COLO829 (cell line): ENCODE measurements around the gene PLEKHG2.

Experiments
- DNase-seq: peaks from one replicate; pipeline ENCODE4 v3.0.0; 2012; ENCODE audit warnings: low spot score

The PLEKHG2 gene

GRCh38 chr19:39422020-39422419, 9.6 kb downstream of the PLEKHG2 start:
- no peak for DNase-seq

- DNase-seq: no peak
These were observed 11.0 kb downstream of the PLEKHG2 start for GRCh38 chr19:39423258-39424086.

DNA sequence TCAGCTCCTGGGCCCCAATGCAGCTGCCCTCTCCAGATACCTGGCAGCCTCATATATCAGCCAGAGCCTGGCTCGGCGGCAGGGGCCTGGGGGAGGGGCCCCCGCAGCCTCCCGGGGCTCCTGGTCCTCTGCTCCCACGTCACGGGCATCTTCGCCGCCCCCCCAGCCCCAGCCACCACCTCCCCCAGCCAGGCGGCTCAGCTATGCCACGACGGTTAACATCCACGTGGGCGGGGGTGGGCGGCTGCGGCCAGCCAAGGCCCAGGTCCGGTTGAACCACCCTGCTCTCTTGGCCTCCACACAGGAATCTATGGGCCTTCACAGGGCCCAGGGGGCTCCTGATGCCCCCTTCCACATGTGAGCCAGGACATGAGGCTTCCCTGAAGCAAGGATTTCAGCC, 12.5 kb downstream of the PLEKHG2 start:
- no peak for DNase-seq

DNA sequence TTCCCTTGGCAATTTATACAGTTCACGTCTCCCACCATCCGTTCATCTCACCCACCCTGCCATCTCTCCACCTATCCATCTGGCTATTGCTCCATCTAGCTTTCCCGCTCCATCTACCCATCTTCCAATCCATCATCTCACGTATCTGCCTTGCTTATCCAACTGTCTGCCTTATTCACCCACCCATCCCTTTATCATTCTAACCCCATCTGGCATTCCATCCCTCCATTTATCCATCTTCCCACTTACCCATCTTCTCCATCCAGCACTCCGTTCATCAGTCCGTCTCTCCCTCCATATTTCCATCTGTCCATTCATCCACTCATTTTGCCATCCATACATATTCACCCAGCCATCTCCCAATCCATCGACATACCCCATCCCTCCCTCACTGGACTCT, 13.3 kb downstream of the PLEKHG2 start:
- DNase-seq: no peak

DNA sequence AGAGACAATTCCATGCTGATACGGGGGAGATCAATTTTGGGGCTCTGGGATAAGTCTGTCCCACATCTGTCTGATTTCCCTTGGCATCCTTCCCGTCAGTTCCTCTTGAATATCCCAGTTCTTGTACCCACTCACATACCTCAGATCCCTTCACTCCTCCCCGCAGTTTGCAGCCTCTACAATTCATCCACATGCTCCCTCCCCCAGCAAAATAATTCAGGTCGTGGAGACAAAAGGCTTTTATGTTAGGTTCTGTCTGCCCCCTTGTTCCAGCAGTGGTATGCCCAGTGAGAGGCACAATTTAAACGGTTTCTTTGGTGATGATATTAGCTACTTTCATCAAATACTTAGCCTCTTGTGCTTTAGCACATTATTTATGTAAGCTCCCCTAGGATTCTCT, 13.7 kb downstream of the PLEKHG2 start:
- DNase-seq: peak; percentile 84

- no peak for DNase-seq
These were observed 15.2 kb downstream of the PLEKHG2 start for GRCh38 chr19:39427707-39428106.

DNA sequence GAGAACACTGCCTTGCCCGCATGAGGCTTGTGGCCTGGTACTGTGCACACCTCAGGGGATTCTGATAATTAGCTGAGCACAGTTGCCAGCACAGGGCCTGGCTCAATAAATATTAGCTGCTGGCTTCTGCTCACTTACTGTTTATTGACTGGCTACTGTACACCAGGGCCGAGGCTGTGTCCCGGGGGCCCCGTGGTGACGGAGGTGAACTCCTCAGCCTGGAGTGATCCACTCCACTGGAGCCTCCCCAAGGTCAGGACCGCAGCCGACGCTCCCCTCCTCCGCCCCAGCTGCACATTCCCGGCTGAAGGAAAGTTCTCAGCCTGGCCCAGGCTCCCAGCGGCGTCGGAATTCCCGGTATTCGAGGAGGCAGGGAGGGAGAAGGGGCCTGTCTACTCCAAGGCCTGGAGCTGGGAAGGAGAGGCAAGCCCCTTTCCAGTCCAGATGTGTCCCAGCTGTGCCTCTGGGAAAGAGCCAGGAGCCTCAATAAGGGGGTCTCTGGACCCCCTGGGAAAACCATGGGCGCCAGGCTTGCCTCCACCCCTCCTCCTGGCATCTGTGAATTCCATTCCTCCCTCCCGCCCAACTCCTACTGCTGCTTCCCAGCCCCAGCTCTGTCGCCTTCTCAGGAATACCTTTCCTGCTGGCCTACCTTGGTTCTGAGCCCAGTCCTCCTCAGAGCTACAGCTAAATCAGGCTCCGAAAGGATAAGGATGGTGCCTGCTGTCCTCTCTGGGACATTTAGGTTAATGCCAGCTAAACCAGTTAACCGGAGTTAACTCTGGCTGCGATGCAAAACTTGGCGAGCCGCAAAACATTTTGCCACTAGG, 16.0 kb downstream of the PLEKHG2 start:
- DNase-seq: no peak

DNA sequence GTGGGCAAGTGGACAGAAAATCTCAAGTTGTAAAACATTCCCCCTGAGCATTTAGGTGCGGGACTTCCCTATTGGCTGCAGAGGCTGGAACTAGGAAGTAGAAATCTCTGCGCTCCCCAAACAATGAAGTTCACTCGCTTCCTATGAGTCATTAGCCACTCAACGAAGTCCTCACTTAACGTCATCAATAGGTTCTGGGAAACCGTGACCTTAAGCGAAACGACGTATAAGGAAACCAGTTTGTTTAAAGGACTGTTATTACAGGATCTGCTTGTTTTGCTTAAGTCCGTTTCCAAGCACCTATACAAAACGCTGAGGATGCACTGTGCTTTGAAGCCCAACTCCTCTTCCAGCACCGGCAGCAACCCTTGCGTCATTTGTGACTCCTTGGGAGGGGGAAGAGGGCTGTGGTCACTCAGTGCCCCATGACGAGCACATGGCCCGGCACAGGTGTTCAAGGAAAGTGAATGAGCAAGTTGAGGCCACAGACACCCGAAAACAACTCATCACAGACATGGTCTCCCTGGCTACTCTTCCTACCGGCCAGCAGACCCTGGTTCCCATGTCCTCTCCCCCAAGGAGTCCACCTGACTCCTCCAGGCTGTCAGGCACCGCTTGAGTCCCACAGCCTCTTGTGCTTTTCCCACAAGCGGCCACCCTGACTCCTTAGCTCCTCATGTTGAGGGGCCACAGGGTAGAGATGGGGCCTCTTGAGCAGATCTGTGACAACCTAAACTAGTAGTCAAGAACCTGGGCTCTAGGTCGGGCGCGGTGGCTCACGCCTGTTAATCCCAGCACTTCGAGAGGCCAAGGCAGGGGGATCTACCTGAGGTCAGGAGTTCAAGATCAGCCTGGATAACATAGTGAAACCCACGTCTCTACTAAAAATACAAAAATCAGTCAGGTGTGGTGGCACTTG, 18.5 kb downstream of the PLEKHG2 start:
- peak; percentile 96 for DNase-seq

GRCh38 chr19:39432677-39433025, 20.2 kb downstream of the PLEKHG2 start:
- DNase-seq: no peak

GRCh38 chr19:39433480-39434079, 21.1 kb downstream of the PLEKHG2 start:
- DNase-seq: no peak

DNA sequence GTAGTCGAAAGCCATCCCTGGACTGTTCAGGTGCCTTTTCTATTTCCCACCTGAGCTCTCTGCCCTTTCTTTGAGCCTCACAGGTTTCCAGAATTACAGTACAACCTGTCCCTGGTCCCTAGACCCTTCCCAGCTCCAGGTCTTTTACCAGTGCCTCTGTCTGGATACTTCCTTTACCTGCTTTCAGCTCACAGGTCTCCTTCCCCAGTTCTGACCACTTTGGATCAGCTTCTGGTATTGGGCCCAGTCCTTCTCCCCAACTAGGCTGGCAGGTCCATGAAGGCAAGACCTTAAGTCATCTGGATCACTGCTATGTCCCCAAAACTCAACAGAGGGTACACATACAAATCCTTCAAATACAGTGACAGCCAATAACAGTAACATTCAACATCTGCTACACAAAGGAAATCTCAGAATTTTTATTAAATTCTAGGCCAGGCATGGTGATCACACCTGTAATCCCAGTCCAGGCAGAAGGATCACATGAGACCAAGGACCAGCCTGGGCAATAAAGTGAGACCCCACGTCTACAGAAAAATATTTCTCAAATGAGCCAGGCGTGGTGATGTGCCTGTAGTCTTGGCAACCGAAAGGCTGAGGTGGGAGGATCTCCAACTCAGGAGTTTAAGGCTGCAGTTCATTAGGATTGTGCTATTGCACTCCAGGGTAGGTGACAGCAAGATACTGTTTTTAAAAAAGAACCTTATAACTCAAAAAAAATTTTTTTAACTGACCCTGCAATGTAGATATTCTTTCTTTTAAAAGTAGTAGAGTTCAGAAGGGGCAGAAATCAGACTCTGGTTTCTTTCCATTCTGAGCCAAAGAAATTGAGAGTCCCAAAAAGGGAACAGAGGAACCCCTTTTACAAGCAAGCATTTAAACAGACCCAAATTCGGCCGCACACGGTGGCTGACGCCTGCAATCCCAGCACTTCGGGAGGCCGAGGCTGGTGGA, 21.9 kb downstream of the PLEKHG2 start:
- DNase-seq: no peak

DNA sequence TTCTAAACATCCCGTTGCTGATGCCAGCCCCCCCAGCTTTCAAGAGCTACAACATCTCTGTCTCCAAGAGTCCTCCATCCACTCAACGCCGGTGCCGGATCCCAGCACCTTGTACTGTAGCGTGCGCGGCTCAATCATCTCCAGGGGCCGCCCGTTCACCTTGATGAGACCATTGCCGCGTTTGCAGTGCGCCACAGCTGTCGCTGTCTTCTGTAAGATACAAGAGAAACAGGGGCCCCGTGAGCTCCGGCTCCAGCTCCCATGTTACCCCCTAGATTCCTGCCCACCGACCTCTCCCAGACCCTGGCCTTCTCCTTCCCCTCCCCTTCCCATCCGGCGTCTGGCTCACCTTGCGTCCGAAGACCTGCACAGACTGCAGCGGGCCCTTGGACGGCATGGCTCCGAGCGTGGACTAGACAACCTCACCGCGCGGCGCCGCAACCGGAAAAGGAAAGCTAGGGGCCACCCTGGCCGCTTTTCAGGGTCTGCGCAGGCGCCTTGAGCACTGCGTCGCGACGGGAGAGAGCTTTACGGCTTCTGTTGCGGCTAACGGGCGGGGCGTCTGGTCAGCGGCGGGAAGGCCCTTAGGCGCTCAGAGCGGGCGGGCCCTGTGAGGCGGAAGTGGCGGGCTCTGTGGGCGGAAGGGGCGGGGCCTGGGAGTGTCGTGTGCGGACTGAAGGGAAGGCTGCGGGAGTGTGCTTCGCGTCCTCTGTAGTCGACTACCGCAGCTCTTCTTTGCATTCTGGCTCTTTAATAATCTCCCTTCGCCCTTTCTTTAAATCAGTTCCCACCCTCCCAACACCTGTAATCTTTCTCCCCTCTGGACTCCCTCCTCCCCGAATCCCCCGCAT, 23.3 kb downstream of the PLEKHG2 start, which contains the start of gene RPS16:
Gene RPS16, minus strand, starts transcription at position 451 of the 851 bp plus-strand sequence. Its CDS starts 54 bp downstream, at position 397.
- DNase-seq: peak; percentile 95

GRCh38 chr19:39436350-39436716, 23.9 kb downstream of the PLEKHG2 start:
- DNase-seq: no peak

- no peak for DNase-seq
These were observed 25.9 kb downstream of the PLEKHG2 start for GRCh38 chr19:39438270-39438934.

GRCh38 chr19:39444598-39445195, 32.2 kb downstream of the PLEKHG2 start:
- no peak for DNase-seq

DNA sequence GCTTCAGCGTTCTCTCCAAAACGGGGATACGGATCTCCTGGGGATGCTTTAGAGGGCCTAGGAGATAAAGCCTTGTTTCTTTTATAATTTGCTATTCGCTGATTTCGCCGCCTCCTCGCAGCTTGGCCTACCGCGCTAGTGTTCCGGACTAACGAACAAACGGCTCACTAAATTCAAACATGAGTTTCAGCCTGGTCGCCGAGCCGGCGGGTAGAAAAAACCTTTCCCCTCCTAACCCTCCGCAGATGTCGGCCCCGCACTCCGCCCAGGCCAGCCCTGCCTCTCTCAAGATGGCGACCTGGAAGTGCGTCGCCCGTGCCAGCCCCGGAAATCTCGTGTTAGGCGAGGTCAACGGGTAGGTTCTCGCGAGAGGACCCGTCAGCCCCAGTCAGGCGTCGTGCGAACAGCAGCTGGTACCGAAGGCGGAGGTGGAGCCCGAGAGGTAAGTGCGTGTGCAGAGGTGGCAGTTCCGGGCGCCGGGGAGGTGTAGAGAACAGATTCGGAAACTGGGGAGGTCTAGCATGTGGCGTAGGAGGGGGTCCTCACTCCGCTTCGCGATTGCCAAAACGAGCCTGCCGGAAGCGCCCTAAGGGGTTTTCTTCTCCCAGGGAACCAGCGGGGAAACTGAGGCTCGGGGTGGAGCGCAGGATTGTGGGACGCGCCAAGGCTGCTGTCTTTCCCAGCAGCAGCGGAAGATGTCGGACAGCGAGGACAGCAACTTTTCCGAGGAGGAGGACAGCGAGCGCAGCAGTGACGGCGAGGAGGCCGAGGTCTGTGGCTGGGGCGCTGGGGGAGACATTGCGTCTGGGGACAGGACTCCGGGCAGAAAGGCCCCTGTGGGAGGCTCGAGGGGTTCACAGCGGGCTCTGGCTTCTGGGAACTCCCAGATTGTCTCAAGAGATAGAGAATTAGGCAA, 33.0 kb downstream of the PLEKHG2 start, which contains the start of gene SUPT5H:
Gene SUPT5H, plus strand, starts transcription at position 387 of the 916 bp plus-strand sequence. Its CDS starts 309 bp downstream, at position 696.
- DNase-seq: peak; percentile 99

GRCh38 chr19:39446365-39447084, 34.1 kb downstream of the PLEKHG2 start:
- no peak for DNase-seq
